HL-60 (cell line): ENCODE measurements around the gene FCHSD2.
"Not testable (repeated sequence)": the region's sequence is repeated elsewhere in the genome, so short reads cannot be mapped to it uniquely, and the experiment has no call there.

ENCODE experiments used
- DNase-seq, 2 experiments: peaks; one replicate each; pipeline ENCODE4 v3.0.0-alpha.2; 2010 to 2020; ENCODE audit warnings: low read depth in 1 of 2, low spot score in 1 of 2
- H3K27ac ChIP-seq: fragments of 250-450 bp; sonication (Bioruptor Pico); replicated peaks from 2 replicates; pipeline ENCODE4 v1.5.1; 2020; ENCODE audit warnings: mild to moderate bottlenecking, moderate library complexity
- H3K27me3 ChIP-seq: fragments of 250-450 bp; sonication (Bioruptor Pico); 2 replicates; pipeline ENCODE4 v1.5.1; 2021; ENCODE audit warnings: mild to moderate bottlenecking, moderate library complexity; ENCODE audit not compliant: insufficient read depth, poor library complexity, severe bottlenecking
- H3K4me3 ChIP-seq: replicated peaks from 2 replicates; pipeline ENCODE4 v1.5.1; 2011; ENCODE audit warnings: mild to moderate bottlenecking, control low read depth, low read length; ENCODE audit not compliant: insufficient read depth
- CTCF ChIP-seq: IDR thresholded peaks from one replicate; pipeline ENCODE4 v1.5.1; 2011; ENCODE audit warnings: low read length, control low read depth, inconsistent platforms; ENCODE audit not compliant: insufficient read depth
- GABPA ChIP-seq: IDR thresholded peaks from 2 replicates; pipeline ENCODE4 v1.6.1; 2012; ENCODE audit warnings: low read depth
- POLR2AphosphoS5 ChIP-seq: IDR thresholded peaks from 2 replicates; pipeline ENCODE4 v1.6.1; 2012; ENCODE audit warnings: low read depth
- SPI1 ChIP-seq: IDR thresholded peaks from 2 replicates; pipeline ENCODE4 v1.6.1; 2012; ENCODE audit warnings: low read depth, mild to moderate bottlenecking, borderline replicate concordance
- TF ChIP-seq, protein P1 (sequence below): IDR thresholded peaks from 2 replicates; pipeline ENCODE4 v1.6.1; 2012; ENCODE audit warnings: low read depth; ENCODE audit not compliant: insufficient replicate concordance

FCHSD2 gene

GRCh38 chr11:72918851-72919250, 223.3 kb downstream of the FCHSD2 start:
- Histone ChIP-seq H3K27ac (no peak overlapping the region), H3K4me3 (no peak overlapping the region), H3K27me3 (no peaks in the 10 kb centered on the region)
- TF ChIP-seq CTCF (no peak), POLR2AphosphoS5 (no peak), SPI1 (no peak), GABPA (no peak)
- TF ChIP-seq, protein P1, sequence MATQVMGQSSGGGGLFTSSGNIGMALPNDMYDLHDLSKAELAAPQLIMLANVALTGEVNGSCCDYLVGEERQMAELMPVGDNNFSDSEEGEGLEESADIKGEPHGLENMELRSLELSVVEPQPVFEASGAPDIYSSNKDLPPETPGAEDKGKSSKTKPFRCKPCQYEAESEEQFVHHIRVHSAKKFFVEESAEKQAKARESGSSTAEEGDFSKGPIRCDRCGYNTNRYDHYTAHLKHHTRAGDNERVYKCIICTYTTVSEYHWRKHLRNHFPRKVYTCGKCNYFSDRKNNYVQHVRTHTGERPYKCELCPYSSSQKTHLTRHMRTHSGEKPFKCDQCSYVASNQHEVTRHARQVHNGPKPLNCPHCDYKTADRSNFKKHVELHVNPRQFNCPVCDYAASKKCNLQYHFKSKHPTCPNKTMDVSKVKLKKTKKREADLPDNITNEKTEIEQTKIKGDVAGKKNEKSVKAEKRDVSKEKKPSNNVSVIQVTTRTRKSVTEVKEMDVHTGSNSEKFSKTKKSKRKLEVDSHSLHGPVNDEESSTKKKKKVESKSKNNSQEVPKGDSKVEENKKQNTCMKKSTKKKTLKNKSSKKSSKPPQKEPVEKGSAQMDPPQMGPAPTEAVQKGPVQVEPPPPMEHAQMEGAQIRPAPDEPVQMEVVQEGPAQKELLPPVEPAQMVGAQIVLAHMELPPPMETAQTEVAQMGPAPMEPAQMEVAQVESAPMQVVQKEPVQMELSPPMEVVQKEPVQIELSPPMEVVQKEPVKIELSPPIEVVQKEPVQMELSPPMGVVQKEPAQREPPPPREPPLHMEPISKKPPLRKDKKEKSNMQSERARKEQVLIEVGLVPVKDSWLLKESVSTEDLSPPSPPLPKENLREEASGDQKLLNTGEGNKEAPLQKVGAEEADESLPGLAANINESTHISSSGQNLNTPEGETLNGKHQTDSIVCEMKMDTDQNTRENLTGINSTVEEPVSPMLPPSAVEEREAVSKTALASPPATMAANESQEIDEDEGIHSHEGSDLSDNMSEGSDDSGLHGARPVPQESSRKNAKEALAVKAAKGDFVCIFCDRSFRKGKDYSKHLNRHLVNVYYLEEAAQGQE, result no peak
- DNase-seq, result no peak

DNA sequence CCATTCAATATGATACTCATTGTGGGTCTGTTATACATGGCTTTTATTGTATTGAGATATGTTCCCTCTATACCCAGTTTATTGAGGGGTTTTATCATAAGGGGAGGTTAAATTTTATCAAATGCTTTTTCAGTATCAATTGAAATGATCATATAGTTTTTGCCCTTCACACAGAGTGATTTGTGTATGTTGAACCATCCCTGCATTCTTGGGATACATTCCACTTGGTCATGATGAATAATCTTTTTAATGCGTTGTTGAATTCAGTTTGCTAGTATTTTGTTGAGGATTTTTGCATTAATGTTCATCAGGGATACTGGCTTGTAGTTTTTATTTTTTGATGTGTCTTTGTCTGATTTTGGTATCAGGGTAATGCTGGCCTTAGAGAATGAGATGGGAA, 229.9 kb downstream of the FCHSD2 start:
- no peak for DNase-seq
- Histone ChIP-seq H3K4me3 (no peak overlapping the region), H3K27me3 (no peaks in the 10 kb centered on the region), H3K27ac (no peak overlapping the region)
- no peak for TF ChIP-seq CTCF
- TF ChIP-seq SPI1, result no peak
- no peak for TF ChIP-seq GABPA
- TF ChIP-seq, protein P1, result no peak
- no peak for TF ChIP-seq POLR2AphosphoS5

- not testable (repeated sequence) for H3K4me3 ChIP-seq, H3K27me3 ChIP-seq, DNase-seq, H3K27ac ChIP-seq
Measured at GRCh38 chr11:72909558-72910388, 232.3 kb downstream of the FCHSD2 start.

GRCh38 chr11:72908032-72908676, 234.0 kb downstream of the FCHSD2 start:
- Histone ChIP-seq H3K4me3 (no peak overlapping the region), H3K27ac (no peak overlapping the region), H3K27me3 (no peaks in the 10 kb centered on the region)
- DNase-seq, result no peak
- TF ChIP-seq POLR2AphosphoS5 (no peak), GABPA (no peak), SPI1 (no peak), CTCF (no peak)
- TF ChIP-seq, protein P1, result no peak
